Activated naive CD4-positive, alpha-beta T cell treated with anti-CD3 and anti-CD28 coated beads, Interleukin-2, amount 50 U/mL, for 24 hours (primary cell): ENCODE results near the gene CORO2B.

Source experiments
- H3K27ac Mint-ChIP-seq: one replicate; pipeline ENCODE4 v1.8.0; 2021; ENCODE audit warnings: mild to moderate bottlenecking, mixed read lengths
- H3K27me3 Mint-ChIP-seq: one replicate; pipeline ENCODE4 v1.8.0; 2021; ENCODE audit warnings: mixed read lengths
- H3K36me3 Mint-ChIP-seq: one replicate; pipeline ENCODE4 v1.8.0; 2021; ENCODE audit warnings: mixed read lengths
- H3K4me1 Mint-ChIP-seq: one replicate; pipeline ENCODE4 v1.8.0; 2021; ENCODE audit warnings: mixed read lengths
- H3K4me3 Mint-ChIP-seq: one replicate; pipeline ENCODE4 v1.8.0; 2021; ENCODE audit warnings: mild to moderate bottlenecking, mixed read lengths
- H3K9me3 Mint-ChIP-seq: one replicate; pipeline ENCODE4 v1.8.0; 2021; ENCODE audit warnings: mixed read lengths

Gene CORO2B

GRCh38 chr15:68725736-68726135 lies 146.9 kb downstream of the CORO2B start:
- Mint-ChIP-seq H3K4me1 (no peaks in the 10 kb centered on the region), H3K9me3 (no peaks in the 10 kb centered on the region), H3K36me3 (no peaks in the 10 kb centered on the region), H3K4me3 (no peak overlapping the region), H3K27ac (no peak overlapping the region), H3K27me3 (peaks cover 1% of the 10 kb centered on the region)

DNA sequence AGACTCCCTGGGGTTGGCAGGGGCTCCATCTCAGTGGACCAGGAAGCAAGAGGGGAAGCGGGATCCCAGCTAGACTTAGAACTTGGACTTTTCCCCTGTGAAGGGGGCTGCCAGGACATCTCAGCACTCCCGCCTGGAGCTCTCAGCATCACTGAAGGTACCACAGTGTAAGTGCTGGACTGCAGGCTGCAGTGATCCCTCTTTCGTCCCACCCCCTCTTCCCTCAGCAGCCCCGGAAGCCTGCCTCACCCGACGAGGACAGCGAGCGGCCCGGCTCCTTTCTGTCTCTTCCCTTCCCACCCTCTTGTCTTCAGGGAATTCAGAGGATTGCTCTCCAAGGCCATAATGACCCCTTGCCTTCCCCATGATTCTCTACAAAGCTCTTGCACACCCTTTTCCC lies 147.5 kb downstream of the CORO2B start:
- no peak overlapping the region for H3K4me3 Mint-ChIP-seq
- no peaks in the 10 kb centered on the region for H3K36me3 Mint-ChIP-seq
- no peaks in the 10 kb centered on the region for H3K9me3 Mint-ChIP-seq
- no peak overlapping the region for H3K27ac Mint-ChIP-seq
- H3K27me3 Mint-ChIP-seq, result no peaks in the 10 kb centered on the region
- no peaks in the 10 kb centered on the region for H3K4me1 Mint-ChIP-seq

DNA sequence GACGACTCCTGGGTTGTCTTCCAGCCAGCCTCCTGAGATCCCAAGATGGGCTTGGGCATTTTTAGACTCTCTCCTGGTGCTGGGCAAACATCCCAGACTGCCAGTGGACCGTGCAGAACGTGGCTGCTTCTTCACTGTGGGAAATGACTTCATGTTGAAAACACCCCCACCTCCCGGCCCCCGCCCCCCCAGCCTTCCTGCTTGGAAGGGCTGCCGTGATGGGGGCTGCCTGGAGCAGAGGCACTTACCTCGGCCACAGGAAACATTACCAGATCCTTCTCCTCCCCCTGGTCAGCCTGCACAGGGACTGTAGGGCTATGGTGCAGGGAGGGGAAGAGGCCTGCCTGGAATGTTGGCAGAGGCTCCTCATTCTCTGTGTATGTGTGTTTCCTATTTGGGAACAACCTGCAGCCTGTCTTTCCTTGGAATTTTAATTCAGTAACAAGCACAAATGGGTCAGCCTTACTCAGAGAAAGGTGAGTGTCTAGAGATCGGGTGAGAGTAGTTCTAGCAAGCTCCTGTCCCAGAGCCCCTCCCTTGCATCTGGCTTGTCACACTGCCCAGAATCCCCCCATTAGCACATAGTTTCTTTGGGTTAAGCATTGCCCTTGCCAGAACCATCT lies 151.1 kb downstream of the CORO2B start:
- Mint-ChIP-seq H3K36me3 (no peaks in the 10 kb centered on the region), H3K4me1 (peaks cover 4% of the 10 kb centered on the region), H3K4me3 (no peak overlapping the region), H3K9me3 (no peaks in the 10 kb centered on the region), H3K27me3 (no peaks in the 10 kb centered on the region), H3K27ac (no peak overlapping the region)

DNA sequence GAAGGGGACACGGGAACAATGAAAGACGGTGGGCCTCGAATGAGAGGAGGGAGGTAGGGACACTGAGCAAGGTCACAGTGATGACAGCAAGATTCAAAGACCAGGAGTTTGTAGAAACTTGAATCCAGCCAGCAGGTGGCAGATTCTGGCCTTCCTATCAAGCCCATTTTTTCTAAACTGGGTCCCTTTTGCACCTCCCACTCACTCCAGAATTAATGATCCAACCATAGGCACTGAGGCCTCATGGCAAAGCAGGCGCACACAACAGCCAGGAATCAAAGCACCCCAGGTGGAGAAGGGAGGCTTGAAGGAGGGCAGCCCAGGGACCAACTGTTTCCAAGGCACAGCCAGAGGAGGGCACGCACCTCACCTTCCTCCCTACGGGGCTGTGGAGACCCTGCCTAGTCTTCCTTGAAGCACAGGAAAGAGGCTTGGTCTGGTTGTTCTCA lies 151.7 kb downstream of the CORO2B start:
- Mint-ChIP-seq H3K36me3 (no peaks in the 10 kb centered on the region), H3K4me3 (no peak overlapping the region), H3K27me3 (no peaks in the 10 kb centered on the region), H3K27ac (no peak overlapping the region), H3K9me3 (no peaks in the 10 kb centered on the region), H3K4me1 (peaks cover 4% of the 10 kb centered on the region)

GRCh38 chr15:68730976-68731897 lies 152.4 kb downstream of the CORO2B start:
- Mint-ChIP-seq H3K27ac (no peak overlapping the region), H3K9me3 (no peaks in the 10 kb centered on the region), H3K4me3 (no peak overlapping the region)

GRCh38 chr15:68732451-68732850 lies 153.7 kb downstream of the CORO2B start:
- Mint-ChIP-seq H3K27me3 (no peaks in the 10 kb centered on the region), H3K36me3 (no peaks in the 10 kb centered on the region), H3K4me1 (peaks cover 4% of the 10 kb centered on the region), H3K9me3 (no peaks in the 10 kb centered on the region), H3K27ac (no peak overlapping the region), H3K4me3 (no peak overlapping the region)

More at GRCh38 chr15:68730976-68731897, 152.4 kb downstream of the CORO2B start:
- Mint-ChIP-seq H3K36me3 (no peaks in the 10 kb centered on the region), H3K4me1 (peaks cover 4% of the 10 kb centered on the region), H3K27me3 (no peaks in the 10 kb centered on the region)

GRCh38 chr15:68733666-68734065 lies 154.9 kb downstream of the CORO2B start:
- Mint-ChIP-seq H3K4me3 (no peak overlapping the region), H3K27me3 (no peaks in the 10 kb centered on the region), H3K4me1 (peaks cover 4% of the 10 kb centered on the region), H3K27ac (no peak overlapping the region), H3K36me3 (no peaks in the 10 kb centered on the region), H3K9me3 (no peaks in the 10 kb centered on the region)

DNA sequence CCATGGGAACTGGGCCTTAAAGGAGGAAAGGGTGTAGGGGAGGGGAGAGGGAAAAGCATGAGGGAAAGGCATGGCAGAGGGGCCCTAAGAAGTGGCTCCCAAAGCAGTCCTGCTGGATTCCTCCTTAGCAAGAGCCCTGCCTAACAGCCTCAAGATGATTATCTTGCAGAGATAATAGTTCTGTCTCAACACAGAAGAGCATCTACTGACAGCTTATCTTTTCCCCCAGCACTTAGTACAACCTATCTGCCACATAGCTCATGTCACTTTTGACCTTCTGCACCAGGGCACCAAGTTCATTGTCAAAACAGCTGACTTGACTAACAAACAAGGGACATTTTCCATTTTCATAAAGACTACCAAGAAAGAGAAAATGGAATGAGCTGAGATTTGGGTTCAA lies 155.6 kb downstream of the CORO2B start:
- Mint-ChIP-seq H3K4me1 (peaks cover 4% of the 10 kb centered on the region), H3K4me3 (no peak overlapping the region), H3K9me3 (no peaks in the 10 kb centered on the region), H3K27ac (no peak overlapping the region), H3K36me3 (no peaks in the 10 kb centered on the region), H3K27me3 (no peaks in the 10 kb centered on the region)

- Mint-ChIP-seq H3K9me3 (no peaks in the 10 kb centered on the region), H3K36me3 (no peaks in the 10 kb centered on the region), H3K27me3 (no peaks in the 10 kb centered on the region), H3K27ac (no peak overlapping the region), H3K4me1 (peaks cover 4% of the 10 kb centered on the region), H3K4me3 (no peak overlapping the region)
These were observed 156.1 kb downstream of the CORO2B start for GRCh38 chr15:68734881-68735280.

DNA sequence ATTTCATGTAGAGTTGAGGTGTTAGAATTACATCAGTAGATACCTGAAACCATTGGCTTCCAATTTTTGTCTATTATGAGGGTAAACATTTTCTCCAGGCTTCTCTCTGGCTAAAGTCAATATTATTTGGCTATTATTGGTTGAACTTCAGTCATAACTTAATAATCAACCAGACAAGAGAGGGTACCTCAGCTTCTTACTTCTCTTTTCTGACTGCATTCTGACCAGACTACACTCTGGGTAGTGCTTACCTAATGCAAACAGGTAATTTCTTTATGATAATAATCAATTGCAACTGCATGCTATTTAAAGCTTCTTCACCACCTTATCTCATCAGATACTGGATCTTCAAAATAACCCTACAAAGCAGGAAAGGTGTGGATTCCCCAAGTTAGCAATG lies 156.8 kb downstream of the CORO2B start:
- H3K27me3 Mint-ChIP-seq, result no peaks in the 10 kb centered on the region
- peaks cover 4% of the 10 kb centered on the region for H3K4me1 Mint-ChIP-seq
- no peak overlapping the region for H3K4me3 Mint-ChIP-seq
- no peaks in the 10 kb centered on the region for H3K36me3 Mint-ChIP-seq
- H3K9me3 Mint-ChIP-seq, result no peaks in the 10 kb centered on the region
- no peak overlapping the region for H3K27ac Mint-ChIP-seq

DNA sequence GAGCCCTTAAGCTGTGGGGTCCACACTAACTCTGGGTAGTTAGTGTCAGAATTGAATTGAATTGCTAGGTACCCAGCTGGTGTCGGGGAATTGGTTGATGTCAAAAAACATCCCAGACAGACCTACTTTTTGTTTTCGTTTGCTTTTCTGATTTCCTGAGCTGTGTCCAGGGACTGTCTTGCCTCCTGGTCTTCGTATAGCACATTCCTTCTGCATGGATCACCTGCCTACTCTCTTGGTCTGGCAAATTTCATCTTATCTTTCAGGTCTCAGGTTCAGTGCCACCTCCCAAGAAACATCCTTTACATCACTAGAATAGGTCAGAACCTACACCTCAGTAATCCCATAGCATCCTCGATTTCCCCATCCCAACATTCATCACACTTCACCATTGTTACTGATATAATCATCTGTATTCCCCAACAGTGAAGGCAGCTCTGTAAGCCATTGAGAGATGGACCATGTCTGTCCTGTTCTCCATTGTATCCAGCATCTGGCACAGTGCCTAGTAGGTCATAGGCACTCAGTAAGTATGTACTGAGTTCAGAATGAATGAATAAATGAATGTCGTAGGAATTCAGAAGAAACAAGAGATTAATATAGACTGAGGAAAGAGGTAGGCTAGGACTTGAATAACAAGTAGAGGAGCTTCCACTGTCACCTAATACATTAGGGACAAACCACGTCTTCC lies 160.7 kb downstream of the CORO2B start:
- Mint-ChIP-seq H3K4me1 (no peaks in the 10 kb centered on the region), H3K9me3 (no peaks in the 10 kb centered on the region), H3K27ac (no peak overlapping the region), H3K36me3 (no peaks in the 10 kb centered on the region), H3K27me3 (peaks cover 2% of the 10 kb centered on the region), H3K4me3 (no peak overlapping the region)

- Mint-ChIP-seq H3K4me3 (no peak overlapping the region), H3K4me1 (no peaks in the 10 kb centered on the region), H3K27me3 (peaks cover 2% of the 10 kb centered on the region), H3K36me3 (no peaks in the 10 kb centered on the region), H3K9me3 (no peaks in the 10 kb centered on the region), H3K27ac (no peak overlapping the region)
These were observed 164.5 kb downstream of the CORO2B start for GRCh38 chr15:68743256-68743655.

GRCh38 chr15:68749365-68749764 lies 170.6 kb downstream of the CORO2B start:
- H3K27ac Mint-ChIP-seq, result no peak overlapping the region
- H3K4me1 Mint-ChIP-seq, result peaks cover 4% of the 10 kb centered on the region
- no peaks in the 10 kb centered on the region for H3K27me3 Mint-ChIP-seq
- H3K9me3 Mint-ChIP-seq, result no peaks in the 10 kb centered on the region
- peaks cover 1% of the 10 kb centered on the region for H3K36me3 Mint-ChIP-seq
- H3K4me3 Mint-ChIP-seq, result no peak overlapping the region

DNA sequence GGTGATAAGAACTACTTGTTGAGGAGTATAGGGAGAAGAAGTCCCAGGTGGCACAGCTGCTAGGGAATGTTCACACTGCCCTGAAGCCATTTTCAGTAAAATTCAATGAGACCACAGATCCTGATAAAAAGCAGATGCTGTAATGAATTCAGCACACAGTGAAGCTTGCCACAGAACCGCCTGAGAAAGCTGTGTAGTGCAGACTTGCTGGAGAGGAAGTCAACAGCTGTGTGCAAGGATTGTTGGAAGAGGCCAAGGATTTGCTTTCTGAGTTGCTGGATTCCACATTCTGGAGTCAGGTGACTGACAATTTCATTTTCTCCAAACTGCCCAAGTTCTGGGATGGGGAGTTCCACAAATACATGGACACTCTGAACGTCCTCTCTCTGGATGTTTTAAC lies 171.0 kb downstream of the CORO2B start:
- H3K9me3 Mint-ChIP-seq, result no peaks in the 10 kb centered on the region
- no peak overlapping the region for H3K27ac Mint-ChIP-seq
- H3K4me3 Mint-ChIP-seq, result no peak overlapping the region

DNA sequence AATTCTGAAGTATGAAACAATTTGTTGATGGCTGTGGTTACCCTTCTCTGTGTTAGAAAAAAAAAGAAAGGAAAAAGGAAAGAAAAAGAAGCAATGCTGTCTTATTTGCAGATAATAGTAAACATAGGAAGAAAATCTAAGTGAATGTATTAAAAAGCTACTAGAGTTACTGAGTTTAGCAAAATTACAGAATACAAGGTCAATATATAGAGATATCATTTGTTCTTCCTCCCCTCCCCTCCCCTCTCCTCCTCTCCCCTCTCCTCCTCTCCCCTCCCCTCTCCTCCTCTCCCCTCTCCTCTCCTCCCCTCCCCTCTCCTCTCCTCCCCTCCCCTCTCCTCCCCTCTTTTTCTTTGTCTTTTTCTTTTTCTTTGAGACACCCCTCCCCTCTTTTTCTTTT lies 172.8 kb downstream of the CORO2B start:
- Mint-ChIP-seq H3K27ac (peak overlapping the region; percentile 2), H3K4me1 (peaks cover 9% of the 10 kb centered on the region), H3K4me3 (no peak overlapping the region), H3K36me3 (peaks cover 1% of the 10 kb centered on the region), H3K27me3 (no peaks in the 10 kb centered on the region), H3K9me3 (no peaks in the 10 kb centered on the region)

More for the DNA sequence above, 171.0 kb downstream of the CORO2B start:
- no peaks in the 10 kb centered on the region for H3K27me3 Mint-ChIP-seq
- peaks cover 6% of the 10 kb centered on the region for H3K4me1 Mint-ChIP-seq
- H3K36me3 Mint-ChIP-seq, result peaks cover 1% of the 10 kb centered on the region

- Mint-ChIP-seq H3K36me3 (peaks cover 1% of the 10 kb centered on the region), H3K4me1 (peaks cover 9% of the 10 kb centered on the region), H3K27me3 (peaks cover 3% of the 10 kb centered on the region), H3K27ac (no peak overlapping the region), H3K9me3 (no peaks in the 10 kb centered on the region), H3K4me3 (no peak overlapping the region)
These were observed 176.9 kb downstream of the CORO2B start for GRCh38 chr15:68755731-68756130.
